Muscle of leg (tissue), 11 donors: ENCODE results near the gene GRM5. TPM values are rescaled to one million over a fixed set of nuclear protein-coding genes. Genes with fewer than 3 reads are reported as not detected.

Experiments
- DNase-seq: peaks from one replicate; pipeline ENCODE4 v3.0.0; 2013
- H3K27ac ChIP-seq: one replicate; pipeline ENCODE4 v1.5.1; 2013; ENCODE audit warnings: mild to moderate bottlenecking, low read length, control low read depth
- H3K27me3 ChIP-seq: one replicate; pipeline ENCODE4 v1.6.1; 2013; ENCODE audit warnings: low read length; ENCODE audit not compliant: control insufficient read depth, insufficient read depth
- H3K36me3 ChIP-seq: one replicate; pipeline ENCODE4 v1.6.1; 2013; ENCODE audit warnings: low read length; ENCODE audit not compliant: control insufficient read depth, insufficient read depth
- H3K4me1 ChIP-seq: one replicate; pipeline ENCODE4 v1.6.1; 2013; ENCODE audit warnings: low read length; ENCODE audit not compliant: control insufficient read depth, insufficient read depth
- H3K4me3 ChIP-seq: one replicate; pipeline ENCODE4 v1.5.1; 2013; ENCODE audit warnings: low read length, control low read depth
- H3K9me3 ChIP-seq: replicated peaks from 2 replicates; pipeline ENCODE4 v1.6.1; 2013; ENCODE audit warnings: low read depth, low read length; ENCODE audit not compliant: control insufficient read depth
- WGBS: methylation state at CpG from one replicate; pipeline ENCODE4 v1.1.5; 2013; ENCODE audit warnings: missing lambda C conversion rate; ENCODE audit not compliant: insufficient coverage; 5-methylcytosine and 5-hydroxymethylcytosine counted together
- polyA plus RNA-seq, 8 donors: library from polyadenylated mRNA; unstranded; fragments of 120-200 nt; gene quantifications; one replicate each; pipeline versions ENCODE4 v1.2.1 to v1.2.3, GENCODE V29; 2013; ENCODE audit warnings: inconsistent platforms in 1 of 8, low replicate concordance in 1 of 8; ENCODE audit not compliant: insufficient read length in 8 of 8, insufficient read depth in 1 of 8
- total RNA-seq: library from RNA; stranded (reverse); fragments of 120-200 nt; gene quantifications from one replicate; pipeline ENCODE4 v1.2.4, GENCODE V29; 2013

The GRM5 gene
- total and polyA plus RNA-seq, 9 donors, result 0.02 to 0.04 (median 0.03) TPM; not detected in 6

DNA sequence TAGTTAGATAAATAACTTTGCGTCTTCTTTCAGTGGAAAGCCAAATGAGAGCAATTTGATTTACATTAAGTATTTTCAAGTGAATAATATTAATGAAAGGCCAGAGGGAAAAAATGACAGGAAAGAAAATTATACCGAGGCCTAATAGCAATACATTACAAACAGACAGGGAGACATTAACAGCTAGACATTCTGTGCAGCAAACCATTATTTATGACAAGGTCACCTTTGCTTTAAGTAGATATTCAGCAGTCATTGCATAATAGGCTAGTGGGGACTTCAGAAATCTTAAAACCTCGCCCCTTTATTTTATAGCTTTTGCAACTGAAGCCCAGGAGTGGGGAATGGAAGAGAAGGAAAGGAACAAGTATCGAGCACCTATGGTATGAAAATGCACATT, 321.6 kb downstream of the GRM5 start:
- no peaks in the 10 kb centered on the region for H3K4me1 ChIP-seq
- no peak overlapping the region for H3K27ac ChIP-seq
- no peak overlapping the region for H3K4me3 ChIP-seq
- H3K9me3 ChIP-seq, result no peaks in the 10 kb centered on the region
- no CpG with 5 or more reads among the region's 4 CpGs for WGBS
- no peaks in the 10 kb centered on the region for H3K36me3 ChIP-seq
- H3K27me3 ChIP-seq, result no peaks in the 10 kb centered on the region
- no peak for DNase-seq

DNA sequence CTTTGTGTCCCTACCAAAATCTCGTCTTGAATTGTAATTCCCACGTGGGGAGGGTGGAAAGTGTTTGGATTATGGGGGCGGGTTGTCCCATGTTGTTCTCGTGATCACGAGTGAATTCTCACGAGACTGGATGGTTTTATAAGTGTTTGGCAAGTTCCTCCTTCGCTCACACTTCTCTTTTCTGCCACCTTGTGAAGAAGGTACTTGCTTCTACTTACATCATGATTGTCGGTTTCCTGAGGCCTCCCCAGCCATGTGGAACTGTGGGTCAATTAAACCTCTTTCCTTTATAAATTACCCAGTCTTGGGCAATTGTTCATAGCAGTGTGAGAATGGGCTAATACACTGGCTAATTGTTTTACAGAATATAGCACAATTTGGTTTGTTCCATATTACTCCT, 326.3 kb downstream of the GRM5 start:
- H3K9me3 ChIP-seq, result no peaks in the 10 kb centered on the region
- H3K4me3 ChIP-seq, result no peak overlapping the region
- no peaks in the 10 kb centered on the region for H3K36me3 ChIP-seq
- H3K27me3 ChIP-seq, result no peaks in the 10 kb centered on the region
- no peak overlapping the region for H3K27ac ChIP-seq
- WGBS, result 81% methylated on average over 3 of the region's 8 CpGs
- DNase-seq, result no peak
- no peaks in the 10 kb centered on the region for H3K4me1 ChIP-seq

DNA sequence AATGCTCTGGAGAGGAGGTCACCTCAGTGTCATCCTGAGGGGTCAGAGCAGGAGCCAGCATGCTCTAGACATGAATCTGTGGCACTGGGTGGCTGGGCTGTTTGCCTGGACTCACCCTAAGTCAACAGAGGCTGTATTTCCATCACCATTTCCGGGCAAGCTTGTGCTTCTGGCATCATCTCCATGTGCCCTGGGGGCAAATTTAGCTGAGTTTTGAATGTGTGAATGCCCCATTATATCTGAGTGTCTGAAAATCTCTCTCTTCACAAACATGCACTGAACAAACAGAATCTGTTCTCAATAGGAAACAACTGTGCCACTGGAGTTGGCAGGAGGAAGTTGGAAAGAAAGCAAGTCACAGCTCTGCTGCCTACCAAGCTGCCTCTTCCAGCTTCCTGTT, 356.2 kb downstream of the GRM5 start:
- Histone ChIP-seq H3K27ac (no peak overlapping the region), H3K4me1 (no peaks in the 10 kb centered on the region), H3K9me3 (no peaks in the 10 kb centered on the region), H3K27me3 (no peaks in the 10 kb centered on the region), H3K36me3 (no peaks in the 10 kb centered on the region), H3K4me3 (no peak overlapping the region)
- no CpG with 5 or more reads among the region's 1 CpG for WGBS
- peak; percentile 1 for DNase-seq

DNA sequence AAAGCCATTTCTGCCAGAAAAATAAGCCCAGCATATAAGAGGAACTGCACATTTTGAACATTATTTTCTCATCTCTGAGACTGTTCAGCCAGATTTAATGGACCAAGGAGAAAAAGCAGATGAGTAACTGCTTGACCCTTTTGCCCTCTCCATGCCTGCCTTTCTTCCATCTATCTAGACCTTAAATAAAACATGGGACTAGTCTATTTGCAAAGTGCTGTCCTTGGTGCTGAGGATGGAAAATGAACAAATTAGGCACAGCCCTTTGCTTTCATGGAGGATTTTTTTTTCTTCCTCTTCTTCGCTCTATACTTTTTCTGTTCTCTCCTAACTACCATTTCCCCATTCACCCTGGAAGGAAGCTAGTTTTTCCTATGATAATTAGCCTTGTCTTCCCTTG, 361.3 kb downstream of the GRM5 start:
- no CpG with 5 or more reads among the region's 1 CpG for WGBS
- Histone ChIP-seq H3K4me1 (no peaks in the 10 kb centered on the region), H3K36me3 (no peaks in the 10 kb centered on the region), H3K27ac (no peak overlapping the region), H3K9me3 (no peaks in the 10 kb centered on the region), H3K4me3 (no peak overlapping the region), H3K27me3 (no peaks in the 10 kb centered on the region)
- peak; percentile 13 for DNase-seq

- H3K27ac ChIP-seq, result no peak overlapping the region
- no peaks in the 10 kb centered on the region for H3K9me3 ChIP-seq
- WGBS, result no CpG with 5 or more reads among the region's 2 CpGs
- H3K36me3 ChIP-seq, result no peaks in the 10 kb centered on the region
- H3K4me1 ChIP-seq, result no peaks in the 10 kb centered on the region
- no peaks in the 10 kb centered on the region for H3K27me3 ChIP-seq
- no peak for DNase-seq
- H3K4me3 ChIP-seq, result no peak overlapping the region
These were observed 364.0 kb downstream of the GRM5 start for GRCh38 chr11:88701816-88702215.

GRCh38 chr11:88697139-88697538, 368.6 kb downstream of the GRM5 start:
- WGBS, result no CpG with 5 or more reads among the region's 3 CpGs
- H3K36me3 ChIP-seq, result no peaks in the 10 kb centered on the region
- no peaks in the 10 kb centered on the region for H3K27me3 ChIP-seq
- no peak overlapping the region for H3K27ac ChIP-seq
- DNase-seq, result no peak
- no peak overlapping the region for H3K4me3 ChIP-seq
- H3K4me1 ChIP-seq, result no peaks in the 10 kb centered on the region
- H3K9me3 ChIP-seq, result no peaks in the 10 kb centered on the region

- WGBS, result 92% methylated on average over 2 of the region's 11 CpGs
- no peak overlapping the region for H3K4me3 ChIP-seq
- no peaks in the 10 kb centered on the region for H3K9me3 ChIP-seq
- H3K36me3 ChIP-seq, result no peaks in the 10 kb centered on the region
- H3K27me3 ChIP-seq, result no peaks in the 10 kb centered on the region
- no peak for DNase-seq
- H3K4me1 ChIP-seq, result no peaks in the 10 kb centered on the region
- no peak overlapping the region for H3K27ac ChIP-seq
These were observed 369.9 kb downstream of the GRM5 start for GRCh38 chr11:88695689-88696414.

DNA sequence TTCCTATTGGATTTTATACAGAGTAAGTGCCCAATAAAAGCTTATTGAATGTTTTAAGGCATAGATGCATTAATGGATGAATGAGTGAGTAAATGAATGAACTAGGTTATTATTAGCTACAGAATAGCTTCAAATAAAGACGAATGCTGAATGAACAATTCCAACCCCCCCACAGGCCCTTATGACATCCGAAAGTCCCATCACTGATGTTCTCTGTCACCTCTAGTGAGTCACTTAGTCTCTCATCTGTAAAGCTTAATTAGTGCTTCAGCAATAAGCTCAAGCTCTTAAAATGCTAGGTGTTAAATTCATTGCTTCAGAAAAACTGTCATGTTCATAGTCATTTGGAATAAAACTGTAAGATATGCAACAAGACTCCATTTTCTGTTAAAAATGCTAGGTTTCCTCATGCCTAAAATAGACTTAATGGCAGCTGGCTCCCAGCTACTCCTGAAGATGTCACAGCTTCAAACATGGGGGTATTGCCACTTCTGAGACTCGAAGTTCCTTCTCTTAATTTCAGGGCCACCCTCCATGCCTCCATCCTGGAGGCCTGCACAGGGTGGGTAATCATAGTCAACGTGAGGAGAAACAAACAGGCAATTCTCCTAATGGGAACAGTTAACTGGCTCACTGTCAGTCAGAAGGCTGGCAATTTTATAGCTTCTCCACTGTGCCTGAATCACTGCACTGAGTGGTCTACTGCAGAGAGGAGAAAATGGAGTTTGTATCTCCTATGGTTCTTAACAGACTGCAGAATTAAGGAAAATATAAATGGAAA, 373.3 kb downstream of the GRM5 start:
- Histone ChIP-seq H3K4me3 (no peak overlapping the region), H3K4me1 (no peaks in the 10 kb centered on the region), H3K27ac (no peak overlapping the region), H3K27me3 (no peaks in the 10 kb centered on the region), H3K9me3 (no peaks in the 10 kb centered on the region), H3K36me3 (no peaks in the 10 kb centered on the region)
- DNase-seq, result no peak
- WGBS, result 90% methylated on average over 2 of the region's 4 CpGs

GRCh38 chr11:88689548-88690240, 376.1 kb downstream of the GRM5 start:
- Histone ChIP-seq H3K9me3 (no peaks in the 10 kb centered on the region), H3K27me3 (no peaks in the 10 kb centered on the region), H3K36me3 (no peaks in the 10 kb centered on the region), H3K27ac (no peak overlapping the region), H3K4me3 (no peak overlapping the region), H3K4me1 (no peaks in the 10 kb centered on the region)
- no peak for DNase-seq
- 54% methylated on average over 3 of the region's 6 CpGs for WGBS

DNA sequence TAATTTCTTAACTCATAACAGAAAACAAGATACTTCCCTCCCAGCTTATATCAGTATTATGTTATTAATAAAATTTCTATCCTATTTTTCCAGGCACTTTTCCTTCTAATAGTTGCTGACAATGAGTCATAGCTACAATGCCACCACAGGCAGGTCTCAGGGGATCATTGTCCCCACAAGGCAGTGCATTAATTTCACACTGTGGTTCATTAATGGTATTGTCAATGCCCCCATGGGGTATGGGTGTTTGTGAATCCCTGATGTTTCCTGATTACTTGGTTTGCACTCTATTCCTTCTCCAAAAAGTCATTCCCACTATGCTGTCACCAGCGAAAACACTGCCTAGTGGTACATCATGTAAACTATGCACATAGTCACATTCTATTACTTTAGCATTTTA, 382.8 kb downstream of the GRM5 start:
- H3K36me3 ChIP-seq, result no peaks in the 10 kb centered on the region
- H3K9me3 ChIP-seq, result no peaks in the 10 kb centered on the region
- DNase-seq, result no peak
- no peaks in the 10 kb centered on the region for H3K27me3 ChIP-seq
- no CpG with 5 or more reads among the region's 1 CpG for WGBS
- H3K27ac ChIP-seq, result no peak overlapping the region
- H3K4me3 ChIP-seq, result no peak overlapping the region
- H3K4me1 ChIP-seq, result no peaks in the 10 kb centered on the region
